Measurements from ENCODE around the gene CASZ1.

DNA sequence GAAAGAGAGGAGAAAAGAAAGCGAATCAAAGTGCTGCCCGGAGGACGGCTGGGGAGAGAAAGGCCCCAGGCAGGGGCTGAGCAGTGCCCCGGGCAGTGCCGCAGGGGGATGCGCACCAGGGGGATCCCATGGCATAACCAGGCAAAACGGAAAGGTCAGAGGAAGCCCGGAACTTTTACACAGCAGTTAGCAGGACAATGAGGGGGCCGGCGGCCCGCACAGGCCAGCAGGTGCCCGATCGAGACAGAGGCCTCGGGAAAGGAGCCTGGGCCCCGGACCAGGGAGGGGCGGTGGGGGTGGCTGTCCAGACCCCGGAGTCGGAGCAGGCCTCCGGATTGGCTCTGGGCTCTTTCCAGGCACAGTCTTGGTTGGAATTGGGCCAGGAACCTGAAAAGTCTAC lies 86.8 kb downstream of the CASZ1 start:
- TF ChIP-seq, protein P1, sequence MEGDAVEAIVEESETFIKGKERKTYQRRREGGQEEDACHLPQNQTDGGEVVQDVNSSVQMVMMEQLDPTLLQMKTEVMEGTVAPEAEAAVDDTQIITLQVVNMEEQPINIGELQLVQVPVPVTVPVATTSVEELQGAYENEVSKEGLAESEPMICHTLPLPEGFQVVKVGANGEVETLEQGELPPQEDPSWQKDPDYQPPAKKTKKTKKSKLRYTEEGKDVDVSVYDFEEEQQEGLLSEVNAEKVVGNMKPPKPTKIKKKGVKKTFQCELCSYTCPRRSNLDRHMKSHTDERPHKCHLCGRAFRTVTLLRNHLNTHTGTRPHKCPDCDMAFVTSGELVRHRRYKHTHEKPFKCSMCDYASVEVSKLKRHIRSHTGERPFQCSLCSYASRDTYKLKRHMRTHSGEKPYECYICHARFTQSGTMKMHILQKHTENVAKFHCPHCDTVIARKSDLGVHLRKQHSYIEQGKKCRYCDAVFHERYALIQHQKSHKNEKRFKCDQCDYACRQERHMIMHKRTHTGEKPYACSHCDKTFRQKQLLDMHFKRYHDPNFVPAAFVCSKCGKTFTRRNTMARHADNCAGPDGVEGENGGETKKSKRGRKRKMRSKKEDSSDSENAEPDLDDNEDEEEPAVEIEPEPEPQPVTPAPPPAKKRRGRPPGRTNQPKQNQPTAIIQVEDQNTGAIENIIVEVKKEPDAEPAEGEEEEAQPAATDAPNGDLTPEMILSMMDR (conservative IDR thresholded peaks at IDR 0.05 in 1 of 2, IDR thresholded peaks at IDR 0.05 in 1 of 2; ENCODE audit: low read depth in 1 of 2, low read length in 2 of 2): no peak
- no peak for TF ChIP-seq EZH2 (IDR thresholded peaks at IDR 0.05; ENCODE audit: low read length, missing control alignments)
